PC-9 (cell line): Measurements from ENCODE around the gene PTDSS2. TPM values are rescaled to one million over a fixed set of nuclear protein-coding genes. Genes with fewer than 3 reads are reported as not detected.

Experiments used
- BruUV-seq: library from RNA; stranded (reverse); fragments of 400-500 nt; replicated peaks from 2 replicates; lab custom pipeline; 2021; lab: Mats Ljungman, UMichigan
- CTCF ChIA-PET: fragments of 300-600 bp; sonication (Branson Sonifier 250); formaldehyde crosslinking; loops from one replicate; lab custom pipeline; 2022; ENCODE audit warnings: antibody characterized with exemption; lab: Charles Lee
- POLR2A ChIA-PET: fragments of 300-600 bp; sonication (Branson Sonifier 250); formaldehyde crosslinking; loops from one replicate; lab custom pipeline; 2022; ENCODE audit warnings: antibody characterized with exemption; ENCODE audit not compliant: unreplicated experiment; lab: Charles Lee
- DNase-seq, 2 experiments: peaks; one replicate each; pipeline versions ENCODE4 v3.0.0 to v3.0.0-alpha.2; 2015 to 2022; ENCODE audit warnings: mixed read lengths in 1 of 2
- H2AFZ ChIP-seq: fragments of 200-600 bp; sonication (generic); 2 replicates; pipeline ENCODE4 v1.8.1; 2017; ENCODE audit warnings: antibody characterized with exemption
- H3F3A ChIP-seq: fragments of 200-600 bp; sonication (generic); 2 replicates; pipeline ENCODE4 v1.8.1; 2017; ENCODE audit warnings: antibody characterized with exemption, mild to moderate bottlenecking, low read depth; ENCODE audit not compliant: insufficient read depth
- H3K27ac ChIP-seq: fragments of 200-600 bp; sonication (generic); 2 replicates; pipeline ENCODE4 v1.6.1; 2016; ENCODE audit warnings: mixed run types
- H3K27me3 ChIP-seq: fragments of 200-600 bp; sonication (generic); 2 replicates; pipeline ENCODE4 v1.6.1; 2016; ENCODE audit warnings: low read depth, mixed run types; ENCODE audit not compliant: insufficient read depth
- H3K36me3 ChIP-seq: fragments of 200-600 bp; sonication (generic); 2 replicates; pipeline ENCODE4 v1.6.1; 2016; ENCODE audit warnings: low read depth, mixed run types
- H3K4me1 ChIP-seq: fragments of 200-600 bp; sonication (generic); replicated peaks from 2 replicates; pipeline ENCODE4 v1.6.1; 2016; ENCODE audit warnings: mixed run types; ENCODE audit not compliant: insufficient read depth
- H3K4me2 ChIP-seq: fragments of 200-600 bp; sonication (generic); 2 replicates; pipeline ENCODE4 v1.6.1; 2017; ENCODE audit warnings: mixed run types
- H3K4me3 ChIP-seq: fragments of 200-600 bp; sonication (generic); 2 replicates; pipeline ENCODE4 v1.6.1; 2016; ENCODE audit warnings: mixed run types
- H3K79me2 ChIP-seq: fragments of 200-600 bp; sonication (generic); 2 replicates; pipeline ENCODE4 v1.6.1; 2017; ENCODE audit warnings: low read depth, mixed run types
- H3K9me2 ChIP-seq: fragments of 200-600 bp; sonication (generic); 2 replicates; pipeline ENCODE4 v1.8.1; 2017; ENCODE audit warnings: mild to moderate bottlenecking; ENCODE audit not compliant: insufficient read depth
- H3K9me3 ChIP-seq: fragments of 200-600 bp; sonication (generic); 2 replicates; pipeline ENCODE4 v1.8.1; 2016; ENCODE audit warnings: low read depth; ENCODE audit not compliant: insufficient read depth
- H4K20me1 ChIP-seq: fragments of 200-600 bp; sonication (generic); 2 replicates; pipeline ENCODE4 v1.8.1; 2017; ENCODE audit not compliant: insufficient read depth
- CTCF ChIP-seq: fragments of 200-600 bp; sonication (generic); conservative IDR thresholded peaks from 2 replicates; pipeline ENCODE4 v1.6.1; 2017; ENCODE audit warnings: mixed run types, antibody characterized with exemption, mild to moderate bottlenecking, moderate library complexity
- EZH2 ChIP-seq: fragments of 200-600 bp; sonication (generic); IDR thresholded peaks from 2 replicates; pipeline ENCODE4 v1.8.0; 2017; ENCODE audit warnings: antibody characterized with exemption, low read depth
- intact Hi-C: fragments of 100-400 bp; cut with micrococcal nuclease; formaldehyde crosslinking; loops from one replicate; pipeline ENCODE4 v1.10.0; 2022; ENCODE audit not compliant: unreplicated experiment
- total RNA-seq: library from RNA; stranded (reverse); gene quantifications from 2 replicates; pipeline ENCODE4 v1.2.3, GENCODE V29; 2021

PTDSS2 gene
- total RNA-seq, 1 experiment from 2014 or later, result 32.5 TPM

DNA sequence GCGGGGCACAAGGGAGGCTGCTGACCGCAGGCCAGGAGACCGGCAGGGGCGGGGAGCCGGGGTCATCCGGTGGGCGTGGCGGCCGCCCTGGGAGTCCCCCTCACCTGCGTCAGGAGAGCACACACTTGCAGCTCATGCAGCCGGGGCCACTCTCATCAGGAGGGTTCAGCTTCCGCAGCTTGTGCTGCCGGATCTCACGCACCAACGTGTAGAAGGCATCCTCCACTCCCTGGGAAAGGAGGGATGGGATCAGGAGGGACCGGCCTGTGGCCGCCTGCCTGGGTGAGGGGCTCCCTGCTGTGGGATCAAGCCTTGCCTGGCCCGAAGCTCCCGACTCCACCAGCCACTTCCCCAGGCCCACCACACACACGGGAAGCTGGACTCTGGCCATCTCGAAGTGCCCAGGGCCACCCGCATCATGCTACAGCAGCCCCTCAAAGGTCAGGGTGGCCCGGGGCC lies 82.5 kb downstream of the PTDSS2 start:
- TF ChIP-seq EZH2 (no peak), CTCF (no peak)
- Histone ChIP-seq H3K9me3 (no peaks in the 10 kb centered on the region), H3K27ac (no peak overlapping the region), H3K79me2 (0 out of 2 replicates have a peak, but pooled peaks cover 3% of the 10 kb centered on the region), H3K4me2 (no peak overlapping the region), H2AFZ (no peak overlapping the region), H3K4me1 (no peaks in the 10 kb centered on the region), H3K4me3 (no peak overlapping the region), H3F3A (peaks cover 8% of the 10 kb centered on the region), H3K9me2 (no peaks in the 10 kb centered on the region), H4K20me1 (no peaks in the 10 kb centered on the region), H3K27me3 (no peaks in the 10 kb centered on the region), H3K36me3 (no peaks in the 10 kb centered on the region)
- BruUV-seq, result no TSS peak
- intact Hi-C loops, result no loop called here
- POLR2A ChIA-PET, result no interaction called here
- CTCF ChIA-PET, result no interaction called here
- DNase-seq, result no peak

GRCh38 chr11:532986-533585 lies 83.0 kb downstream of the PTDSS2 start:
- POLR2A ChIA-PET, result no interaction called here
- no peaks in the 10 kb centered on the region for H3K36me3 ChIP-seq
- H3K4me3 ChIP-seq, result no peak overlapping the region
- H3K79me2 ChIP-seq, result 0 out of 2 replicates have a peak, but pooled peaks cover 3% of the 10 kb centered on the region
- no peaks in the 10 kb centered on the region for H4K20me1 ChIP-seq
- no peaks in the 10 kb centered on the region for H3K27me3 ChIP-seq
- no peak overlapping the region for H3K4me2 ChIP-seq
- intact Hi-C loops, result no loop called here
- no TSS peak for BruUV-seq
- peaks cover 8% of the 10 kb centered on the region for H3F3A ChIP-seq
- no peaks in the 10 kb centered on the region for H3K9me2 ChIP-seq
- CTCF ChIA-PET, result no interaction called here
- H3K9me3 ChIP-seq, result no peaks in the 10 kb centered on the region
- no peak overlapping the region for H2AFZ ChIP-seq
- no peak for DNase-seq
- TF ChIP-seq EZH2 (no peak), CTCF (no peak)
- H3K27ac ChIP-seq, result no peak overlapping the region
- H3K4me1 ChIP-seq, result no peaks in the 10 kb centered on the region

- CTCF ChIA-PET, result no interaction called here
- BruUV-seq, result TSS peak; percentile 15
- no peaks in the 10 kb centered on the region for H3K27me3 ChIP-seq
- H3K4me2 ChIP-seq, result peak overlapping the region; percentile 80
- H3K36me3 ChIP-seq, result no peaks in the 10 kb centered on the region
- no peaks in the 10 kb centered on the region for H3K4me1 ChIP-seq
- H3K4me3 ChIP-seq, result peak overlapping the region; percentile 89; the same call in 1 of the 2 replicates
- H3K79me2 ChIP-seq, result 0 out of 2 replicates have a peak, but pooled peaks cover 3% of the 10 kb centered on the region
- H3F3A ChIP-seq, result peaks cover 8% of the 10 kb centered on the region
- no peak for DNase-seq
- H3K9me2 ChIP-seq, result no peaks in the 10 kb centered on the region
- POLR2A ChIA-PET, result no interaction called here
- TF ChIP-seq EZH2 (no peak), CTCF (no peak)
- H3K27ac ChIP-seq, result no peak overlapping the region
- intact Hi-C loops, result no loop called here
- no peak overlapping the region for H2AFZ ChIP-seq
- no peaks in the 10 kb centered on the region for H3K9me3 ChIP-seq
- no peaks in the 10 kb centered on the region for H4K20me1 ChIP-seq
Measured at GRCh38 chr11:533586-534395, 83.7 kb downstream of the PTDSS2 start.
